HG03457 (cell line): ENCODE data around the gene HTRA3.

Experiments
- ATAC-seq: cut with Tn5 transposase; IDR thresholded peaks from one replicate; pipeline ENCODE4 v1.9.1; 2021; ENCODE audit warnings: moderate number of reproducible peaks; ENCODE audit not compliant: unreplicated experiment

HTRA3 gene

GRCh38 chr4:8322794-8323704, 53.5 kb downstream of the HTRA3 start:
- no peak for ATAC-seq

- no peak for ATAC-seq
These were observed 54.5 kb downstream of the HTRA3 start for GRCh38 chr4:8323947-8324555.

GRCh38 chr4:8324640-8325239, 55.2 kb downstream of the HTRA3 start:
- ATAC-seq = no peak

GRCh38 chr4:8325291-8325973, 55.9 kb downstream of the HTRA3 start:
- no peak for ATAC-seq

- ATAC-seq = no peak
These were observed 56.7 kb downstream of the HTRA3 start for GRCh38 chr4:8326206-8326605.

GRCh38 chr4:8328456-8328855, 58.9 kb downstream of the HTRA3 start:
- ATAC-seq = no peak

GRCh38 chr4:8328866-8329559, 59.5 kb downstream of the HTRA3 start:
- no peak for ATAC-seq

GRCh38 chr4:8329560-8329858, 60.0 kb downstream of the HTRA3 start:
- no peak for ATAC-seq

GRCh38 chr4:8329859-8330761, 60.6 kb downstream of the HTRA3 start:
- no peak for ATAC-seq

- ATAC-seq = no peak
These were observed 61.4 kb downstream of the HTRA3 start for GRCh38 chr4:8330821-8331574.

GRCh38 chr4:8331575-8331955, 62.0 kb downstream of the HTRA3 start:
- ATAC-seq = no peak

GRCh38 chr4:8332038-8332857, 62.7 kb downstream of the HTRA3 start:
- ATAC-seq = no peak

- ATAC-seq = no peak
These were observed 63.4 kb downstream of the HTRA3 start for GRCh38 chr4:8332891-8333331.

GRCh38 chr4:8333726-8334460, 64.3 kb downstream of the HTRA3 start:
- ATAC-seq = no peak

GRCh38 chr4:8334786-8335460, 65.4 kb downstream of the HTRA3 start:
- ATAC-seq = no peak

- no peak for ATAC-seq
These were observed 66.3 kb downstream of the HTRA3 start for GRCh38 chr4:8335848-8336247.

- no peak for ATAC-seq
These were observed 67.0 kb downstream of the HTRA3 start for GRCh38 chr4:8336412-8337075.
